ENCODE data around the gene CYTH3.

CYTH3 gene

DNA sequence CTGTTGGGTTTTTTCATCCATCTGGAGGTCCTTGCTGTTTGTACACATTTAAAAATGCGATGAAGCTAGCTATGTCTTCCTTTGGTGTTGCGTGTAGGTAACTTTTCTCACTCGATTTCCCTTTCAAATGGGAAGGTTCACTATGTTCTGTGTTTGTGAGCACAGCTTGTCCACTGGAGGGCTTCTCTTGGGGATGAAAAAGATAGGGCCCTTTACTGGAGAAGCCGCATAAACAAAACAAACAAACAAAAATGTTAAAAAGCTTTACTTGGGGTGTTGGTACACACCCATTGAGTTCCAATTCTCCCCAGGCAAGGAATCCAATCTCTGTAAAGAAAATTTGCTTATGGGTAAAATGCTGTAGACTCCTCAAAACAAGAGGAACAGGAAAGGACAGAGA lies 23.4 kb downstream of the CYTH3 start:
- Histone ChIP-seq H3K4me3 (ENCODE audit: low read depth in 1 of 2, low read length in 2 of 2) (no peak overlapping the region), H3K4me1 (ENCODE audit: control insufficient read depth in 1 of 2, insufficient read depth in 2 of 2, low read length in 2 of 2) (peaks cover 3 to 4% of the 10 kb centered on the region in 2 donors), H3K36me3 (ENCODE audit: control insufficient read depth in 1 of 2, insufficient read depth in 2 of 2, low read length in 2 of 2) (no peaks in the 10 kb centered on the region), H3K27me3 (ENCODE audit: control insufficient read depth in 1 of 2, insufficient read depth in 2 of 2, low read length in 2 of 2) (no peaks in the 10 kb centered on the region), H3K27ac (ENCODE audit: low read depth, low read length) (no peak overlapping the region), H3K9ac (ENCODE audit: low read depth in 1 of 2, low read length in 2 of 2) (no peak overlapping the region), H3K9me3 (ENCODE audit: control insufficient read depth in 1 of 2, low read length in 2 of 2) (no peaks in the 10 kb centered on the region)

DNA sequence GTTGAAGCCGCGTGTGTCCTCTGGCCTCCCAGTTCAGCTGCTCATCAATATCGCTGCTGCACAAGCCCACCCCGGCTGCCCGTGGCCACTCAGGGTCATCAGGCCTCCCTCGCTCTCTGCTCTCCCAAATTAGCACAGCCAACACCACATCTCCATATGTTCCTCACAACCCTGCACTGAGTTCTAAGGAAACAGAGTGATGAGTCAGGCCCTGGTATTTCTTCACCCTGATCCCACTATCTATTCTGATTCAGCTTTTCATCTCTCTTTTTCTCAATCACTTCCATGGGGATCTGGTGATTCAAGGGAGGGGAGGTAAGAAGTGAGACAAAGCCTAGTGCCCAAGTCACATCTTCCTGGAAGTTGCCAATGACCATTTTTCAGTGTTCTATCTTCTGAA lies 23.8 kb downstream of the CYTH3 start:
- no peaks in the 10 kb centered on the region for H3K9me3 ChIP-seq (ENCODE audit: control insufficient read depth in 1 of 2, low read length in 2 of 2)
- no peaks in the 10 kb centered on the region for H3K27me3 ChIP-seq (ENCODE audit: control insufficient read depth in 1 of 2, insufficient read depth in 2 of 2, low read length in 2 of 2)
- H3K4me3 ChIP-seq (ENCODE audit: low read depth in 1 of 2, low read length in 2 of 2): no peak overlapping the region
- H3K27ac ChIP-seq (ENCODE audit: low read depth, low read length): no peak overlapping the region
- peaks cover 3 to 4% of the 10 kb centered on the region in 2 donors for H3K4me1 ChIP-seq (ENCODE audit: control insufficient read depth in 1 of 2, insufficient read depth in 2 of 2, low read length in 2 of 2)
- no peak overlapping the region for H3K9ac ChIP-seq (ENCODE audit: low read depth in 1 of 2, low read length in 2 of 2)
- no peaks in the 10 kb centered on the region for H3K36me3 ChIP-seq (ENCODE audit: control insufficient read depth in 1 of 2, insufficient read depth in 2 of 2, low read length in 2 of 2)

DNA sequence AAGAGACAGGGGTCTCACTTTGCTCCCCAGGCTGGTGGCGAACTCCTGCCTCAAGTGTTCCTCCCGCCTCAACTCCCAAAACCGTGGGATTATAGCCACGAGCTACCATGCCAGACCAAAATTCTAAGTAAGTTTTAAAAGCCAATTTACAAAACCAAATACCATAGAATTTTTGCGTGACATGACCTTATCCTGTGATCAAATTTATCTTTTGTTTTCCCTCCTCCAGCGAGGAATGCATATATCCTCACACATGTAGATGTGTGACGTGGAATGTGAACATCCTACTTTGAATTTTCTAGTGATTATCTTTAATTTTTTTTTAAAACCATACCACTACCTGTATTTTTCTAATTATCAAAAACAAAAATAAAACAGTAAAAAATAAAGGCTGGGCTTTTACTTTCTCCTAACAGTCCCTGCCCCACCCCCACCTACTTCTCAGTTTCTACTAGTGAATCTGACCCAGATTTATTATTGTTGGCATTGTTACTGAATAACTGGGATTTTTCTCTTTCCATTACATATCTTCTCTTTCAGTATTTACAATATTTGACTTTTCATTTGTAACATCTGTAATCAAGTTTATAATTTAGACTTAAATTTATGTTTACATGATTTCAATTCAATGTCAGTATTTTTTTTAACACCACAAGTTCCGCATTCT lies 26.0 kb downstream of the CYTH3 start:
- Histone ChIP-seq H3K9me3 (ENCODE audit: control insufficient read depth in 1 of 2, low read length in 2 of 2) (no peaks in the 10 kb centered on the region), H3K4me3 (ENCODE audit: low read depth in 1 of 2, low read length in 2 of 2) (no peak overlapping the region), H3K9ac (ENCODE audit: low read depth in 1 of 2, low read length in 2 of 2) (no peak overlapping the region), H3K4me1 (ENCODE audit: control insufficient read depth in 1 of 2, insufficient read depth in 2 of 2, low read length in 2 of 2) (peaks cover 3 to 4% of the 10 kb centered on the region in 2 donors), H3K36me3 (ENCODE audit: control insufficient read depth in 1 of 2, insufficient read depth in 2 of 2, low read length in 2 of 2) (no peaks in the 10 kb centered on the region), H3K27ac (ENCODE audit: low read depth, low read length) (no peak overlapping the region), H3K27me3 (ENCODE audit: control insufficient read depth in 1 of 2, insufficient read depth in 2 of 2, low read length in 2 of 2) (no peaks in the 10 kb centered on the region)

DNA sequence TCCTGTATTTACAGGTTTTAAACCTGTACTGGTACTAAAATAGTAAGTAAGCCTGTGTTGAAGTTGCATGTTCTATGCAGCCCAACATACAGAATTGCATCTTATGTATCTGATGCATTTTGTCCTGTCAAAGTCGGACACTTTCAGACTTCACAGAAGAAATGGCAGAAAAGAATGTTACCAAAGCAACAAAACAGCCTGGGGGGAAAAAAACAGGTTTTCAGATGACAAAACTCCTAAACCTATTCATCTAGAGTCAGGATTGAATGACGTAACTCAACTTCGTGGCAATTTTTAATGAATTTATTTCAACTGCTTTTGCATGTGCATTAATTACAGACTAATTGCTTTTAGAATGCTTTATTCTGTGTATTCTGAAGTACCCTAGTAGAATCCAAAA lies 28.4 kb downstream of the CYTH3 start:
- H3K27ac ChIP-seq (ENCODE audit: low read depth, low read length): no peak overlapping the region
- no peaks in the 10 kb centered on the region for H3K27me3 ChIP-seq (ENCODE audit: control insufficient read depth in 1 of 2, insufficient read depth in 2 of 2, low read length in 2 of 2)
- H3K36me3 ChIP-seq (ENCODE audit: control insufficient read depth in 1 of 2, insufficient read depth in 2 of 2, low read length in 2 of 2): no peaks in the 10 kb centered on the region

DNA sequence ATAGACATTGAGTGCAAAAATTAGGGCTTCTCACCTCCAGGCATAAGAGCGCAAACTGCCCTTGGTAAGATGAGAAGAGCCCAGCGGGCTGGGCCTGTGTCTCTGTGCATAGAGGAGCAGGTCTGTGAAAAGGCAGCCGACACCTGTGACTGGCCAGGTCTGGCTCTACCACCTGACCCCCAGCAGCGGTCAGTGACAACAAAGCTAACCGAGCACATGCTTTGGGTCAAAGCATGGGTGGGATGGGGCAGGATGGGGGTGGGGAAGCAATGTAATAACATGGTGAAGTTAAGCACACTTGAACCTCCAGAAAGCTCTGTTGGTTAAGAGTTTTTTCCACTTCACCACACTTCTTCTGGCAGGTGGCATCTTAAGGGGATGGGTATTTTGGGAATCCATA lies 29.3 kb downstream of the CYTH3 start:
- no peaks in the 10 kb centered on the region for H3K27me3 ChIP-seq (ENCODE audit: control insufficient read depth in 1 of 2, insufficient read depth in 2 of 2, low read length in 2 of 2)
- no peaks in the 10 kb centered on the region for H3K9me3 ChIP-seq (ENCODE audit: control insufficient read depth in 1 of 2, low read length in 2 of 2)
- H3K4me1 ChIP-seq (ENCODE audit: control insufficient read depth in 1 of 2, insufficient read depth in 2 of 2, low read length in 2 of 2): no peaks in the 10 kb centered on the region

More for the DNA sequence above, 28.4 kb downstream of the CYTH3 start:
- H3K4me3 ChIP-seq (ENCODE audit: low read depth in 1 of 2, low read length in 2 of 2): no peak overlapping the region
- H3K9me3 ChIP-seq (ENCODE audit: control insufficient read depth in 1 of 2, low read length in 2 of 2): no peaks in the 10 kb centered on the region
- peaks cover 0 to 4% of the 10 kb centered on the region in 2 donors for H3K4me1 ChIP-seq (ENCODE audit: control insufficient read depth in 1 of 2, insufficient read depth in 2 of 2, low read length in 2 of 2)
- H3K9ac ChIP-seq (ENCODE audit: low read depth in 1 of 2, low read length in 2 of 2): no peak overlapping the region

DNA sequence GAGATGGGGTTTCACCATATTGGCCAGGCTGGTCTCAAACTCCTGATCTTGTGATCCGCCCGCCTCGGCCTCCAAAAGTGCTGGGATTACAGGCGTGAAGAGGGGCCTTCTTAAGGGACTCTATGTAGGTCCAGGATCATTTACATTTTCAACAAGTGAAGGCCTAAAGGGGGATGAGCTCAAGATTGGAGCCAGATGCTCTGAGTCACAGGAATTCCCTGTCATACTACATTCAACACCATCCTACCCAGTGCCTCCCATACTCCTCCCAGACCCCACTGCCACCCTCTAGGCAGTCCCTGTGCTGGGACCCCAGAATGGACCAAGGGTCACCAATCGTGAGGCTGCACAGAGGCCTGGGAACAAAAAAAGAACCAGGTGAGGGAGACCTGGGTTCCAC lies 29.9 kb downstream of the CYTH3 start:
- Histone ChIP-seq H3K36me3 (ENCODE audit: control insufficient read depth in 1 of 2, insufficient read depth in 2 of 2, low read length in 2 of 2) (no peaks in the 10 kb centered on the region), H3K9ac (ENCODE audit: low read depth in 1 of 2, low read length in 2 of 2) (no peak overlapping the region), H3K4me1 (ENCODE audit: control insufficient read depth in 1 of 2, insufficient read depth in 2 of 2, low read length in 2 of 2) (no peaks in the 10 kb centered on the region), H3K4me3 (ENCODE audit: low read depth in 1 of 2, low read length in 2 of 2) (no peak overlapping the region), H3K27me3 (ENCODE audit: control insufficient read depth in 1 of 2, insufficient read depth in 2 of 2, low read length in 2 of 2) (no peaks in the 10 kb centered on the region), H3K27ac (ENCODE audit: low read depth, low read length) (no peak overlapping the region), H3K9me3 (ENCODE audit: control insufficient read depth in 1 of 2, low read length in 2 of 2) (no peaks in the 10 kb centered on the region)

More for the DNA sequence above, 29.3 kb downstream of the CYTH3 start:
- no peaks in the 10 kb centered on the region for H3K36me3 ChIP-seq (ENCODE audit: control insufficient read depth in 1 of 2, insufficient read depth in 2 of 2, low read length in 2 of 2)
- no peak overlapping the region for H3K9ac ChIP-seq (ENCODE audit: low read depth in 1 of 2, low read length in 2 of 2)
- H3K27ac ChIP-seq (ENCODE audit: low read depth, low read length): no peak overlapping the region
- no peak overlapping the region for H3K4me3 ChIP-seq (ENCODE audit: low read depth in 1 of 2, low read length in 2 of 2)

DNA sequence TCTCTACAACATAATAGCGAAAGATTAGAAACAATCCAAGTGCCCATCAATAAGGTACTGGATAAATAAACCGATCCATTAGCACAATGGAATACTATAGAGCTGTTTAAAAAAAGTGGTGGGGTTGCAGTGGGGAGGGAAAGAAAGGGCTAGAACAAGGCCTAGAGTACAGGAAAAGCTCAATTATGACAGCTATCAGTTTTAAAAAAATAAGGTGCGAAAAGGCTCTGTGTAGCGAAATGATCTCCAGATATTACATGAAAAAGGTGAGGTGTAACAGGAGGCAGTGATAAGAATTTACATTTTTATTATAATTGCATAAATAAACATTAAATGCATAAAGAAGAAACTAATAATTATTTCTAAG lies 30.8 kb downstream of the CYTH3 start:
- Histone ChIP-seq H3K36me3 (ENCODE audit: control insufficient read depth in 1 of 2, insufficient read depth in 2 of 2, low read length in 2 of 2) (no peaks in the 10 kb centered on the region), H3K27me3 (ENCODE audit: control insufficient read depth in 1 of 2, insufficient read depth in 2 of 2, low read length in 2 of 2) (no peaks in the 10 kb centered on the region), H3K9ac (ENCODE audit: low read depth in 1 of 2, low read length in 2 of 2) (no peak overlapping the region), H3K9me3 (ENCODE audit: control insufficient read depth in 1 of 2, low read length in 2 of 2) (no peaks in the 10 kb centered on the region), H3K4me1 (ENCODE audit: control insufficient read depth in 1 of 2, insufficient read depth in 2 of 2, low read length in 2 of 2) (no peaks in the 10 kb centered on the region), H3K27ac (ENCODE audit: low read depth, low read length) (no peak overlapping the region), H3K4me3 (ENCODE audit: low read depth in 1 of 2, low read length in 2 of 2) (no peak overlapping the region)

DNA sequence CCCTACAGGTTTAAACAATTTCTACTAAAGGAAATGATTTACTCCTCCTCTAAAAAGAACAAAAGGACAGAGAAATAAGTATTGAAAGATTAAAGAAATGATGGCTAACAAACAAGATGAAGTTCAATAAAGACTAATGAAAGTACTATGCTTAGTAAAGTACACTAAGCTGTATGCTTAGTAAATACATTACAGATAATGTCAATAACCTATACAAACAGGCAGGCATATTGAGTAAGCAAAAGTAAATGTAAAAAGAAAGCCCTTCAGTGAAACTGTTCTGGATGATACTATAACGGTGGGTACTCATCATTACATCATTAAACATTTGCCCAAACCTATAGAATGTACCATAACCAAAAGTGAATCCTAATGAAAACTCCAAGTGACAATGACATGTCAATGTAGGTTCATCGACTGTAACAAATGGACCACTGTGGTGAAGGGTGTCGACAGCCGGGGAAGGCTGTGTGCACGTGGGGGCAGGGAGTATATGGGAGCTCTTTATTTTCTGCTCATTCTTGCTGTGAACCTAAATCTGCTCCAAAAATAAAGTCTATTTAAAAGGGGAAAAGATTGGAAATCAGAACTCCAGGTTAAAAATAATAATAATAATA lies 34.0 kb downstream of the CYTH3 start:
- no peak overlapping the region for H3K4me3 ChIP-seq (ENCODE audit: low read depth in 1 of 2, low read length in 2 of 2)
- H3K27ac ChIP-seq (ENCODE audit: low read depth, low read length): no peak overlapping the region
- H3K9me3 ChIP-seq (ENCODE audit: control insufficient read depth in 1 of 2, low read length in 2 of 2): no peaks in the 10 kb centered on the region
- no peaks in the 10 kb centered on the region for H3K36me3 ChIP-seq (ENCODE audit: control insufficient read depth in 1 of 2, insufficient read depth in 2 of 2, low read length in 2 of 2)
- no peaks in the 10 kb centered on the region for H3K27me3 ChIP-seq (ENCODE audit: control insufficient read depth in 1 of 2, insufficient read depth in 2 of 2, low read length in 2 of 2)
- H3K4me1 ChIP-seq (ENCODE audit: control insufficient read depth in 1 of 2, insufficient read depth in 2 of 2, low read length in 2 of 2): no peaks in the 10 kb centered on the region
- no peak overlapping the region for H3K9ac ChIP-seq (ENCODE audit: low read depth in 1 of 2, low read length in 2 of 2)

DNA sequence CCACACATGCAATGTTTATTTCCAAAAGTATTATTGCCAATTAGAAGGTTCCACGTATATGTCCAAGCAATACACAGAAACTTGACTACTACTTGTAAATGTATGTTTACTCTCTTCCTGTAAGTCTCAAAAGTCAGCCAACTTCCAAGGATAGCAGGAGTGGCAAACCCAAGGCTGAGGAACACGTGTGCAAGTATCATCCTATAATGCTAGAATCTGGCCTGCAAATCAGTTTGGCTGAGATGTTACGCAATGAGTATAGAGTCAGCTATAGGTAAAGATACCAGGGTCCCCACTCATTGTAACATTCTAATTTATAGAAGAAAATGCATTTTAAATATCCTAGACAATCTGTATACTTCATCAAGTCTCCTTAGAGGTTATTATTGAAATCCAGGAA lies 34.7 kb downstream of the CYTH3 start:
- Histone ChIP-seq H3K27ac (ENCODE audit: low read depth, low read length) (no peak overlapping the region), H3K9ac (ENCODE audit: low read depth in 1 of 2, low read length in 2 of 2) (no peak overlapping the region), H3K27me3 (ENCODE audit: control insufficient read depth in 1 of 2, insufficient read depth in 2 of 2, low read length in 2 of 2) (no peaks in the 10 kb centered on the region), H3K36me3 (ENCODE audit: control insufficient read depth in 1 of 2, insufficient read depth in 2 of 2, low read length in 2 of 2) (no peaks in the 10 kb centered on the region), H3K9me3 (ENCODE audit: control insufficient read depth in 1 of 2, low read length in 2 of 2) (no peaks in the 10 kb centered on the region), H3K4me1 (ENCODE audit: control insufficient read depth in 1 of 2, insufficient read depth in 2 of 2, low read length in 2 of 2) (peaks cover 1 to 6% of the 10 kb centered on the region in 2 donors), H3K4me3 (ENCODE audit: low read depth in 1 of 2, low read length in 2 of 2) (no peak overlapping the region)

DNA sequence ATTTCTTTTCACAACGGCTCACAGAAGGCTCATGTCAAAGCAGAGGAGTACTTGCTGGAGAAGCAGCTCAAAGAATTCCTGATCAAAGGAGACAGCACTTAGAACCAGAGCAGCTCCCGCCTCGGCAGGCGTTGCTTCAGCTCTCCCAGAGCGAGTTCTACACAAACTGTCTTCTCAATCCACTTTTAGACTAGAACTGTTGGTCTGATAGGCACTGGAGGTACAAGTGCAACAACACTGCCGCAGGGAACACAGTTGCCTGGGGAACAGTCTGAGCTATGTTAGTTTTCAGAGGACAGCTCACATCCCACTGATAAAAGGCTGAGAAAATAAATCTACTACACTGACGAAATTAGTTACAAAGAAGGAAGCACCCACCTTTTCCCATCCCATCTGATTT lies 35.4 kb downstream of the CYTH3 start:
- H3K27me3 ChIP-seq (ENCODE audit: control insufficient read depth in 1 of 2, insufficient read depth in 2 of 2, low read length in 2 of 2): no peaks in the 10 kb centered on the region

More for the DNA sequence above, 35.4 kb downstream of the CYTH3 start:
- no peaks in the 10 kb centered on the region for H3K9me3 ChIP-seq (ENCODE audit: control insufficient read depth in 1 of 2, low read length in 2 of 2)
- H3K9ac ChIP-seq (ENCODE audit: low read depth in 1 of 2, low read length in 2 of 2): no peak overlapping the region
- H3K36me3 ChIP-seq (ENCODE audit: control insufficient read depth in 1 of 2, insufficient read depth in 2 of 2, low read length in 2 of 2): no peaks in the 10 kb centered on the region
- H3K4me1 ChIP-seq (ENCODE audit: control insufficient read depth in 1 of 2, insufficient read depth in 2 of 2, low read length in 2 of 2): peaks cover 8 to 11% of the 10 kb centered on the region in 2 donors
- no peak overlapping the region for H3K27ac ChIP-seq (ENCODE audit: low read depth, low read length)
- no peak overlapping the region for H3K4me3 ChIP-seq (ENCODE audit: low read depth in 1 of 2, low read length in 2 of 2)

All from duodenal mucosa (tissue), 2 donors.